Measurements from ENCODE around the gene CEPT1. TPM values are rescaled to one million over a fixed set of nuclear protein-coding genes. Genes with fewer than 3 reads are reported as not detected.

The CEPT1 gene
- total and polyA plus RNA-seq, 9 of the 15 experiments (the other 6 are each of a cell fraction or from before 2014, with no cell fraction given) = 24.4 to 72.6 (median 42.4) TPM

DNA sequence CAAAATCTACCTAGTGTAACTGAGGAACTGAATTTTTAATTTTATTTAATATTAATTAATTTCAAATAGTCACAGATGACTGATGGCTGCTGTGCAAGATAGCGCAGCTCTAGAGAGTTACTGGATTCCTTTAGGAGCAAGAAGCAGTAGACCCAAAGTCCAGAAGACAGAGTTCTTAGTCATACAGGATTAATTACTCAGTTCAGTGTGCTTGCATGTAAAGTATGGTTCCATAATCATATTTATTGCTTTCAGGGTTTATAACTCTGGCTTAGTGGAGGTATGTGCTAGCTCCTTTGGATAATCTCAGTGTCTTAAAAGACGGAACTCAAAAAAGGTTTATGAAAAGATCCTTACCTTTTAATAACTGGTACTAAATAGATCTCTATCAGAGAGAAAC, 17.4 kb downstream of the CEPT1 start:
- H3K9ac ChIP-seq (ENCODE audit: insufficient read depth in 1 of 2, low read depth in 2 of 2, low read length in 2 of 2) = no peak overlapping the region
- peaks cover 9% of the 10 kb centered on the region for H4K20me1 ChIP-seq (replicated peaks; ENCODE audit: control insufficient read depth, insufficient read depth, low read length)
- peaks cover 0 to 3% of the 10 kb centered on the region in 2 experiments; a peak in 3 of 5 replicates for H3K4me1 ChIP-seq (replicated peaks in 1 of 2; ENCODE audit: control insufficient read depth in 2 of 2, insufficient read depth in 2 of 2, low read length in 2 of 2)
- H3K4me3 ChIP-seq = no peak overlapping the region
- no peak overlapping the region for H3K4me2 ChIP-seq (ENCODE audit: insufficient read depth, low read length)
- H3K9me3 ChIP-seq (replicated peaks; ENCODE audit: control insufficient read depth, insufficient read depth, low read depth, low read length) = no peaks in the 10 kb centered on the region
- intact Hi-C loops (cut with micrococcal nuclease) (no loop called here), in situ Hi-C loops (cut with MboI) (no loop called here)
- H3K27ac ChIP-seq (ENCODE audit: extremely low read depth, low read depth, low read length) = no peak overlapping the region
- DNase-seq (ENCODE audit: extremely low read depth in 1 of 4, low spot score in 3 of 4) = no peak
- ChIA-PET CTCF (ENCODE audit: low intra/inter-chr PET ratio) (no interaction called here), POLR2A (interaction anchor here (1.7 to 1.8 kb wide), 2 partner anchors 13 to 15 kb away, joined by 6 to 7 read pairs; no protein-coding TSS in a partner anchor)
- BruUV-seq (replicated peaks) = no TSS peak
- WGBS (ENCODE audit: insufficient coverage, low coverage, missing lambda C conversion rate) = 97% methylated on average over 2 of the region's 2 CpGs
- FAIRE-seq = no peak
- ATAC-seq = no peak
- no peak overlapping the region for H2AFZ ChIP-seq (ENCODE audit: low read depth, low read length)
- H3K27me3 ChIP-seq (ENCODE audit: control insufficient read depth in 2 of 2, insufficient read depth in 2 of 2, low read length in 2 of 2) = no peaks in the 10 kb centered on the region
- H3K9me1 ChIP-seq (ENCODE audit: control insufficient read depth, insufficient read depth, low read length) = no peaks in the 10 kb centered on the region
- H3K79me2 ChIP-seq (ENCODE audit: control insufficient read depth, insufficient read depth, low read length) = peaks cover 64% of the 10 kb centered on the region
- TF ChIP-seq SPI1 (IDR thresholded peaks at IDR 0.05; ENCODE audit: borderline replicate concordance, low read depth, low read length) = no peak
- no peak for TF ChIP-seq ILF3 (IDR thresholded peaks at IDR 0.05; ENCODE audit: borderline replicate concordance)
- no peak for TF ChIP-seq IRF1 (CRISPR knock-in tag; IDR thresholded peaks at IDR 0.05; ENCODE audit: borderline replicate concordance)
- TF ChIP-seq KLF13 (tag; IDR thresholded peaks at IDR 0.05; ENCODE audit: borderline replicate concordance, low read depth) = no peak
- no peak for TF ChIP-seq ZNF384 (IDR thresholded peaks at IDR 0.05; ENCODE audit: low read depth, low read length)
- TF ChIP-seq ZNF445 (CRISPR knock-in tag; IDR thresholded peaks at IDR 0.05; ENCODE audit: low read depth) = no peak
- no peak for TF ChIP-seq MTA2 (IDR thresholded peaks at IDR 0.05; ENCODE audit: low read depth)
- no peak for TF ChIP-seq CREBBP (IDR thresholded peaks at IDR 0.05; ENCODE audit: low read depth, low read length)
- H3K36me3 ChIP-seq (ENCODE audit: control insufficient read depth, insufficient read depth, low read length) = peaks cover 69% of the 10 kb centered on the region

Measured in K562 (cell line).